Measurements from ENCODE around the gene TTC31. TPM values are rescaled to one million over a fixed set of nuclear protein-coding genes. Genes with fewer than 3 reads are reported as not detected.

Gene TTC31
- total RNA-seq, 3 donors from 2014 or later: 21.6 to 32.0 (median 27.8) TPM

DNA sequence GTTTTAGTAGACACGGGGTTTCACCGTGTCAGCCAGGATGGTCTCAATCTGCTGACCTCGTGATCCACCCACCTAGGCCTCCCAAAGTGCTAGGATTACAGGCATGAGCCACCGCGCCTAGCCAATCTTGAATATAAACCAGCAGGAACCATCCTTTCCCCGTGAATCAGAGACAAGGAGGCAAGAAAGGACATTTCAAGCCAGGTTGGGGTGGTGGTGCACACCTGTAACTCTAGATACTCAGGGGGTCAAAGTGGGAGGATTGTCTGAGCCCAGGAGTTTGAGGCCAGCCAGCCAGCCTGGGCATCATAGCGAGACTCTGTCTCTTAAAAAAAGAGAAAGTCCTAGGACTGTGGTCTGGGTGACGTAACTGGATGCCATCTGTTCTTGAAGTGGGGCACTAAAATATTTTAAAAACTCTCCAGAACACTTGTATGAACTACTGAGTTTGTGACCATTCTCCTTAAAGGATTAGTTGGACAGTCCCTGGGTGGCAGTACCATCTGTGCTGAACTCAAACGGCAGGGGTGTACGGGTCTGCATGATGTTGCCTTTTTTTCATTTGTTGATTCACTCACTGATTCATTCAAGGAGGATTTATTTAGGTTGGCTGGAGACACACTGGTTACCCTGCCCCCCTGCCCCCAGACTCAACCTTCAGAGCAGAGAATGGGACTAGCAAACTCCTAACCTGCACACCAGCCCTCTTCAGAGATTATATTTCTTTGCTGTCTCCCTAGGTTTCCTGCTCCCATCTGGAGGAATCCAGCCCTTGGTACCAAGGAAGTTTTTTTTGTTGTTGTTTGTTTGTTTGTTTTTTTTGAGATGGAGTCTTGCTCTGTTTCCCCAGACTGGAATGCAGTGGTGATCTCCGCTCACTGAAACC is 28.5 kb downstream of the TTC31 start:
- TF ChIP-seq, protein P1, sequence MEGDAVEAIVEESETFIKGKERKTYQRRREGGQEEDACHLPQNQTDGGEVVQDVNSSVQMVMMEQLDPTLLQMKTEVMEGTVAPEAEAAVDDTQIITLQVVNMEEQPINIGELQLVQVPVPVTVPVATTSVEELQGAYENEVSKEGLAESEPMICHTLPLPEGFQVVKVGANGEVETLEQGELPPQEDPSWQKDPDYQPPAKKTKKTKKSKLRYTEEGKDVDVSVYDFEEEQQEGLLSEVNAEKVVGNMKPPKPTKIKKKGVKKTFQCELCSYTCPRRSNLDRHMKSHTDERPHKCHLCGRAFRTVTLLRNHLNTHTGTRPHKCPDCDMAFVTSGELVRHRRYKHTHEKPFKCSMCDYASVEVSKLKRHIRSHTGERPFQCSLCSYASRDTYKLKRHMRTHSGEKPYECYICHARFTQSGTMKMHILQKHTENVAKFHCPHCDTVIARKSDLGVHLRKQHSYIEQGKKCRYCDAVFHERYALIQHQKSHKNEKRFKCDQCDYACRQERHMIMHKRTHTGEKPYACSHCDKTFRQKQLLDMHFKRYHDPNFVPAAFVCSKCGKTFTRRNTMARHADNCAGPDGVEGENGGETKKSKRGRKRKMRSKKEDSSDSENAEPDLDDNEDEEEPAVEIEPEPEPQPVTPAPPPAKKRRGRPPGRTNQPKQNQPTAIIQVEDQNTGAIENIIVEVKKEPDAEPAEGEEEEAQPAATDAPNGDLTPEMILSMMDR (IDR thresholded peaks at IDR 0.05): no peak
- no peak for TF ChIP-seq POLR2A (IDR thresholded peaks at IDR 0.05)
- TF ChIP-seq POLR2AphosphoS5 (IDR thresholded peaks at IDR 0.05): no peak
- intact Hi-C loops (cut with DNase I; ENCODE audit: low total_unique reads): no loop called here
- no peak for DNase-seq (ENCODE audit: low spot score in 2 of 2)
- Histone ChIP-seq H3K27ac (no peak overlapping the region), H3K4me3 (no peak overlapping the region), H3K36me3 (no peaks in the 10 kb centered on the region), H3K9me3 (no peaks in the 10 kb centered on the region), H3K27me3 (peaks cover 15 to 45% of the 10 kb centered on the region in 2 donors), H3K4me1 (peaks cover 0 to 6% of the 10 kb centered on the region in 2 donors)

DNA sequence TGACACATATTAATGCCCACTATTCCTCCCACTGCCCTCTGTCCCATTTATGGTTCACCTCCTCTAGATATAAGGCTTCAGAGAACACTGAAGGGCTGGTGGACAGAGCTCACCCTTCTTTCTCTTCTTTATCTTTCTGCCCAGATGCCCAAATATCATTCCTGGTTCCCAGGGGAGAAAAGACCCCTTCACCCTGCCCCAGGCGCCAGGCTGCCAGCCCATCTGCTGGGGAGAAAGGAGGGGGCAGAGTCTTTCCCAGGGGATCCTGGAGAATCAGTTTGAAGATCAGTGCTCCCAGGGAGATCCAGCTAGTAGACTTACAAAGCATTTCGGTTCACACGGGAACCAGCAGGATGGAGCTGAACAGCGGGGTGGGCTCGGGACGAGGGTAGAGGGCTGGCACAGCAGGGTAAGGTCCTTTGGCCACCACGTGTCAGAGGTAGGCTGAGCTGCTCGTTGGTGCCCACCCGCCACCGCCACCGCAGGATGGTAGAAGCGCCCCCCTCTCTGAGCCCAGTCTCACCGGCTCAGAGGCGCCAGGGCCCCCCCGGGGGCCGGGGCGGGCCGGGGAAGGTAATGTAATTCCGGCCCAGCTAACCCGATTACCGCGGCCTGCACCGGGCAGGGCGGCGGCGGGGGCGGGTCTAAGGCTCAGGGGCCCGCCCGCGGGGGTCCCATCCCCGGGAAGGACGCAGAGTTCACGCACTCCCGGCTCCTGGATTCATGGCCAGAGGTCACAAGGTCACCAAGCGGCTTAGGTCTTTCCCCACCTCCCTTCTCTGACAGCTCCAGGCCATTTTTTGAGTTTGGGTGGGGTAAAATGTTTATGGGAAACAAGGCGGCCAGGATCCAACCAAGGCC is 30.1 kb downstream of the TTC31 start:
- Histone ChIP-seq H3K27me3 (peaks cover 17 to 61% of the 10 kb centered on the region in 2 donors), H3K4me1 (no peaks in the 10 kb centered on the region), H3K36me3 (no peaks in the 10 kb centered on the region), H3K4me3 (no peak overlapping the region), H3K27ac (no peak overlapping the region), H3K9me3 (no peaks in the 10 kb centered on the region)
- intact Hi-C loops (cut with DNase I; ENCODE audit: low total_unique reads): no loop called here
- DNase-seq (ENCODE audit: low spot score in 2 of 2): no peak
- no peak for TF ChIP-seq POLR2A (IDR thresholded peaks at IDR 0.05)
- TF ChIP-seq POLR2AphosphoS5 (IDR thresholded peaks at IDR 0.05): no peak
- TF ChIP-seq, protein P1 (IDR thresholded peaks at IDR 0.05): no peak

DNA sequence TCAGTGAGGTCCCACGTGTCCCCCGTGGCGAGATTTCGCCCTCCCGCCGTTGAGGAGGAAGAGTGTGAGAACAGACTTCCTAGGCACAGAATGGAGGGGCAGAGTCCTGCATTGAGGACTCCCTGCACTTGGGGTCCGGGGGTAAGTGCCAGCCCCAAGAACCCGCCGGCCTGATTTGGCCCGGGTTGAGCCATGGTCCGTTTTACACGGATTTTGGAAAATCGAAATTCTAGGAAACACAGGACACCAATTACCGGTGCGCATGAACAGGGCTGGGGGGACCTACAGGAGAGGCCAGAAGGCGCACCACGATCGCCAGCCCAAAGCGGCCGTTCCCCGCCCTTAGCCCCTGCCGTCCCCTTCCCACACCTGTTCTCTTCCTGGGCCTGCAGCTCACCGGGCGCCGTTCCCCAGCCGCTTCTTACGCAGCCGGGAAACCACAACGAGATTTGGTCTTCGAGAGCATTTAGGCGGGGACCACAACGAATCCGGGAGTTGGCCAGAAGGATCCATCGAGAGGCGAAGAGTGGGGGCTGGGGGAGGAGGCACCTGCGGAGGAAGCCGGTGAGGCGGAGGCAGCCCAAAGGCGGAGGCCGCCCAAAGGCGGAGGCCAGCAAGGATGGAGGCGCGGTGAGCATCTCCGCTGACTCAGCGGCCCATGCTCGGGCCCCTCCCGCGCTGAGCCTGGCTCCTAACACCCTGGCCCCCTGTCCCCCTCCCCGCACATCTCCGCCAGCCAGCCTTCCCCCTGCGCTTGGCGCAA is 30.9 kb downstream of the TTC31 start:
- DNase-seq (ENCODE audit: low spot score in 2 of 2): no peak
- no peaks in the 10 kb centered on the region for H3K9me3 ChIP-seq
- no peak overlapping the region for H3K27ac ChIP-seq
- intact Hi-C loops (cut with DNase I; ENCODE audit: low total_unique reads): no loop called here
- H3K27me3 ChIP-seq: peaks cover 17 to 69% of the 10 kb centered on the region in 2 donors
- H3K36me3 ChIP-seq: no peaks in the 10 kb centered on the region
- TF ChIP-seq, protein P1 (IDR thresholded peaks at IDR 0.05): no peak
- TF ChIP-seq POLR2AphosphoS5 (IDR thresholded peaks at IDR 0.05): peak; percentile 29 to 61 (median 52)
- H3K4me1 ChIP-seq: no peaks in the 10 kb centered on the region
- peak overlapping the region in 1 of 3 donors; percentile 68 for H3K4me3 ChIP-seq

DNA sequence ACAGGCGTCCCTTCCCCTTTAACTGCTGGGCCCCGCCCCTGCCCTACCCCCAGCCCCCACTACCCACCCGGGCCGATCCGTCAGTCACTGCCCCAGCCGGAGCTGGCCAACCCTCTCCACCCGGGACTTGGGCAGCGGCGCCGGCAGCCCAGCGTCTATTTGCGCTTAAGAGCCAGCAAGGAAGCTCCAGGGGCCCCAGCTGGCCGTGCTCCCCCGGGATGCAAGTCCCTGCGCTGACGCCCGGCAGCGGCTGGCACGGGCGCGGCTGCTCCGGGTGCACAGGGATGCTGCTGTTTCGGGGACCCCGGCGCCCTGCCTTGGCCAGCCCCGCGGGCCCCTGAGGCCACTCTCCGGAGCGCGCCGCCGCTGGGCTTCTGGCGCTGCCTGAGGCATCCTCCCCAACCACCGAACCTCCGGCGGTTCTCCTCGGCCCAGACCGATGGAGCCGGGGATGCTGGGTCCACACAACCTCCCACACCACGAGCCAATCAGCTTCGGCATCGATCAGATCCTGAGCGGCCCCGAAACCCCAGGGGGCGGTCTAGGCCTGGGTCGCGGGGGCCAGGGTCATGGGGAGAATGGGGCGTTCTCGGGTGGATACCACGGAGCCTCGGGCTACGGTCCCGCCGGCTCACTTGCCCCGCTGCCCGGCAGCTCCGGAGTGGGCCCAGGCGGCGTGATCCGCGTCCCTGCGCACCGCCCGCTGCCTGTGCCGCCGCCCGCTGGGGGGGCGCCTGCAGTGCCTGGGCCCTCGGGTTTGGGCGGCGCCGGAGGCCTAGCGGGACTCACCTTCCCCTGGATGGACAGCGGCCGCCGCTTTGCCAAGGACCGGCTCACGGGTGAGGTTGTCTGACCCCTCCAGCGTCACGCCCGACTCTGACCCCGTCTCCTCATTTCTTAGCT is 31.7 kb downstream of the TTC31 start, which contains the start of gene TLX2:
TSS of gene TLX2 (plus strand) at position 83 of the 903 bp plus-strand sequence. CDS start at position 440, 357 bp downstream.
- Histone ChIP-seq H3K4me1 (no peaks in the 10 kb centered on the region), H3K27ac (no peak within 1 kb of the TSS), H3K36me3 (no peaks in the 10 kb centered on the region), H3K27me3 (peaks cover 17 to 78% of the 10 kb centered on the region in 2 donors), H3K9me3 (no peaks in the 10 kb centered on the region), H3K4me3 (peak within 1 kb of the TSS in 1 of 3 donors; percentile 68)
- no peak for DNase-seq (ENCODE audit: low spot score in 2 of 2)
- TF ChIP-seq POLR2AphosphoS5 (IDR thresholded peaks at IDR 0.05) (no peak), POLR2A (IDR thresholded peaks at IDR 0.05) (no peak)
- TF ChIP-seq, protein P1 (IDR thresholded peaks at IDR 0.05): no peak
- intact Hi-C loops (cut with DNase I; ENCODE audit: low total_unique reads): no loop called here
